Measurements from ENCODE around the gene PLK5.
"Not testable (repeated sequence)": the region's sequence is repeated elsewhere in the genome, so short reads cannot be mapped to it uniquely, and the experiment has no call there.

Gene PLK5

GRCh38 chr19:1523412-1524286 is at the start of gene PLK5:
Gene PLK5 (plus strand): TSS chr19:1524077. CDS start chr19:1526997, 2,920 bp downstream.
- no peak for DNase-seq (ENCODE audit: low read depth in 2 of 2)

GRCh38 chr19:1474765-1475351 is 49.0 kb upstream of the PLK5 start:
- DNase-seq (ENCODE audit: low read depth in 2 of 2), result no peak

- no peak for DNase-seq (ENCODE audit: low read depth in 2 of 2)
Measured at GRCh38 chr19:1475751-1476437, 48.0 kb upstream of the PLK5 start.

- not testable (repeated sequence) for DNase-seq (ENCODE audit: low read depth in 2 of 2)
Measured at GRCh38 chr19:1477056-1477455, 46.8 kb upstream of the PLK5 start.

GRCh38 chr19:1478934-1479707 is 44.8 kb upstream of the PLK5 start, which contains the start of gene C19orf25:
Gene C19orf25 (minus strand): TSS chr19:1479215. CDS start chr19:1478903, 312 bp downstream.
- peak; percentile 85 to 87 for DNase-seq (ENCODE audit: low read depth in 2 of 2)

- DNase-seq (ENCODE audit: low read depth in 2 of 2), result no peak
Measured at GRCh38 chr19:1481224-1481892, 42.5 kb upstream of the PLK5 start.

DNA sequence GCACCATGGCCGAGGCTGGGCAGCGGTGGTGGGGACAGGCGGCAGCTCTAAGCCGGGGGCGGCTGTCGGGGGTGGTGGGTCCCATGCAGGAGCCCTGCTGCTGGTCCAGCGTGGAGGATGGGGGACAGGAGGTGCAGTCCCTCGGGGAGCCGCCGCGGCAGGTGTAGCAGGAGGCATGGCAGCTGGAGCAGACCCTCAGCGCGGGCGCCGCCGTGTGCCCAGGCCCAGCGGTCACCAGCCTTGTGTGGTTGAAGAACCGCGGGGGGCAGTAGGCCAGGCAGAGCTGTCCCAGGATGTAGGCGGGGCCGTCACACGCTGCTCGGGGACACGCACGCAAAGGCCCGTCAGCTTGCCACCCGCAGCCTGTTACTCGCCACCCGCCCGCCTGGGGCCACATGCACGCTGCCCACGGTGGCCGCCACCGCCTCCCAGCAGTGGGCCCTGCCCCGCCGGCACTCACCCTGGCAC is 42.0 kb upstream of the PLK5 start:
- no peak for DNase-seq (ENCODE audit: low read depth in 2 of 2)

DNA sequence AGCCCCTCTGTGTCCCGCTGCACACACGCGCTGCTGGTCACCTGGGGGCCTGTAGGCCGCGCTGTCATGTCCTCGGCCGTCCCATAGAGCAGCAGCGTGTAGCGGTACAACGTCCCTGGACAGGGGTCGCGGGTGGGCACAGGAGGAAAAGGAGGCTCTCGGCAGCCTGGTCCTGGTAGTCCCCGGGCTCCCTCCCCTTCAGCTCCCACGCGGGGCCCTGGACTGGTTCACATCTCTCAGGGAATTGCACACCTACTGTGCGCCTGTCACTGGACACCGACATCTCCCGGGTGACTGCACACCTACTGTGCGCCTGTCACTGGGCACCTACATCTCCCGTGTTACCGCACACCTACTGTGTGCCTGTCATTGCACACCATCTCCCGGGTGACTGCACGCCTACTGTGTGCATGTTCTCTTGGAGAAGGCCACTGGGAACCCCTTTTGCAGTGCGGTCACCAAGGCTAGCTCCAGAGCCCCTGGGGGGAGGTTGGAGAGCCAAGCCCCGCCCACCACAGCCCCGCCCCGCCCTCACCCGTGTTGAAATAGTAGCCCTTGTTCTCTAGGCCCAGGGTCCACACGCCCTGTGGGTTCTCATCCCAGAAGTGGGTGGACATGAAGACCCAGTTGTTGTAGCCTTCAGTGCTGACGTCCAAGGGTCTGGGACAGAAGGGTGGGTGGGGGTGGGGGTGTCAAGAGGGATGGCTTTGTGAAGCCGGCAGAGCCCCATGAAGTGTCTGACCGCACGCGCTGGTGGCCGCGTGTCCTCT is 41.3 kb upstream of the PLK5 start:
- no peak for DNase-seq (ENCODE audit: low read depth in 2 of 2)

GRCh38 chr19:1483131-1483978 is 40.5 kb upstream of the PLK5 start:
- DNase-seq (ENCODE audit: low read depth in 2 of 2), result no peak

GRCh38 chr19:1483979-1484428 is 39.9 kb upstream of the PLK5 start:
- DNase-seq (ENCODE audit: low read depth in 2 of 2), result no peak

DNA sequence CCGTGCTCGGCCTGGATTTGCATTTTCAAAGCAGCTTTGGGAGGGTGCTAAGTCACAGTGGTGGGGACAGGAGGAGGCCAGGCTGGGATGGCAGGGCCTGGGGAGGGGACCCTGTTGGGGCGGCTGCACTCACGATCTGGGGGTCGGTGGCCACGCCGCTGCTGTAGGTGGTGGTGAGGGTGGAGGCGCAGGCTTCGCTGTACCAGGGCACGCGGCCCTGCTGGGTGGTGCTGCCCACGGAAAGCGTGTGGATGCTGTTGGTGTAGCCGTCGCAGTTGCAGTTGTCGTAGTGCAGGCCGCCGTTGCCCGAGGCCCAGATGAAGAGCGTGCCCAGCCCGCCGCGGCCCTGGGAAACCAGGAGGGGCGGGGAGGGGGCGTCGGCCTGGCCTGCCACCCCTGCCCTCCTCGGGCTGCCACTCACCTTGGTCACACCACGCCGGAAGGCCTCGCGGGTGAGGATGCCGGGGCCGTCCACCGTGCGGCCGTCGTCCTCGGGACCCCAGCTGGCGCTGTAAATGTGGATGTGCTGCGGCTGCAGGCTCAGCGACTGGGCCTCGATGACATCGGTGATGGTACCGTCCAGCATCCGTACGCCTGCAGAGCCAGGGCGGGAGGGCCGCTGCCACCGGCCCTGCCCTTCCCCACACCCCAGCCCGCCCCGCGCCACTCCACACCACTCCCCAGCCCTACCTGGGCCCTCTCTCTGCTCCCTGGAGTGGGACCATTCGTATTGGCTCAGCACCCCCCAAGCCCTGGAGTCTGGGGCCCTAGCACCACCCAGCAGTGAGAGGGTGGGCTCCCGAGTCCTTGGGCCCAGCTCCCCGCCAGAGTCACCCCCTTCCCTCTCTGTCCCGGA is 36.9 kb upstream of the PLK5 start:
- no peak for DNase-seq (ENCODE audit: low read depth in 2 of 2)

DNA sequence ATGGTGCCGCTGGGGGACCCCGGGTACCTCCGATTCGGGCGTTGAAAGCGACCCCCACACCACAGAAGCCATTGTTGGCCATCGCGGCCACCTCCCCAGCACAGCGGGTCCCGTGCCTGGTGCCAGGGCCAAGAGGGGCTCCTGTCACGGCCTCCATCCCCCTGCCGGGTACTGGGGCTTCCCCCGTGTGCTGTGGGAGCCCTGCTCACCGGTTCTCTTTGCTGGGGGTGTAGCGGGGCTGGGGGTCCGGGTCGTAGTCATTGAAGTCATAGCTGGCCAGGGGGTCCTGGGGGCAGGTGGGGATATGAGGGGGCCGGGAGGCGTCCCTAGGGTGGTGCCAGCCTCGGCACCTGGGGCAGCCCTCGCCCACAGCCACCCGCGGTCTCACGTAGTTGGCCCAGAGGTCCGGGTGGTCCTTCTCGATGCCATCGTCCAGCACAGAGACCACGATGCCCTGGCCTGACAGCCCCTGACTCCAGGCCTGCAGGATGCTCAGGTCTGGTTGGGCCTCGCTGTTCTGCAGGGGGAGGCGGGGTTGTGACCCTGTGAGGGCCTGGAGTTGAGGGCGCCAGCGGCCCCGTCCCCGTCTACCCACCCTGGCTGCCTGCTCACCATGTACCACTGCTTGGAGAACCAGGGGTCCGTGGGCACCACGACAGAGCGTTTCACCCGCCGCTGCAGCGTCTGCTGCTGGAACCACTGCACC is 36.1 kb upstream of the PLK5 start:
- DNase-seq (ENCODE audit: low read depth in 2 of 2), result no peak

DNA sequence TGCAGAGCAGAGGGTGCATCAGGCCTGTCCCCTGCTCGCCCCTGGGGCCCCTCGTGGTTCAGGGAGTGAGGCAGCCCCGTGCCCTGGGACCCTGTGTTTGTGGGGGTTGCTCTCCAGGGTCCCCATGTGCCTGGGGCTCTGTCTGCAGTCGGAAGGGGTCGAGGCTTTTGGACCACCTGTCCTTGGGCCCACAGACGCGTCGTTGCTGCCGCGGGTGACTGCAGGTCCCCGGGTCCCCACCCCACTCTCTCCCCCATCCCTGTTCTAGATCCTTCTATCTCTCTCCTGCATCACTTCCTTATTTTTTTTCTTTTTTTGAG is 35.6 kb upstream of the PLK5 start:
- no peak for DNase-seq (ENCODE audit: low read depth in 2 of 2)

GRCh38 chr19:1489463-1490310 is 34.2 kb upstream of the PLK5 start:
- no peak for DNase-seq (ENCODE audit: low read depth in 2 of 2)

DNA sequence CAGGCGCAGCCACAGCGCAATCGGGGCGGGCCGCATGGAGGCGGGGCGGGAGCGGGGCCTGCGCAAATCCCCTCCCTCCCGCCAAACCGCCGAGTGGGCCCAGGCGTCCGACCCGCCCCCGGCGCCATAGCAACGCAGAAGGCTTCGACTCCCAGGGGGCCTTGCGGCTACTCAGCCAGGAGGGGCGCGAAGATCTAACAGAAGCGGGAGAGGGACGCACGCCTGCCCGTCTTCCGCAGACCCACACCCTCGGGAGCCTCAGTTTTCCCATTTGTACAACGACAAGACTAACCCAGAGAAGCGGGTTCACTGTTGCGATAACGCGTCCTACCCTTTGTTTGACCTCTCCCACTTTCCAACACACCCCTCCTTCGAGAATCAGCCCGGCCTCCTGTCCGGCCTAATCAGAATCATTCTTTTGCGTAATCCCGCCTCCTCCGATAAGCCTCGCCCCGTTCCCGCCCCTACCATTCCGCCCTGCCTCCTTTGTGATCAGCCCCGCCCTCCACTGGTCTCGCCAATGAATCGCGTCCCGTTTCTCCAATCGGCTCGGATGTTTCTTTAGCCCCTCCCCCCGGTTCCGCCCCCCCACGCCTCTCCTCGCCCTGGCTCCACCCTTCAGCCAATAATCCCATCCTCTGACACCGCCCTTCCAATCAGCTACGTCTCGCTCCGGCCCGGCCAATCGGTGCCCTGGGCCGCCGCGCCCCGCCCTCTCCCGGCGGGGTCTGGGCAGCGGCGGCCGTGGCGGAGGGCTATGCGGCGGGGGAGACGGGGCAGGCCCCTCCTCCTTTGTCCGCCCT is 33.4 kb upstream of the PLK5 start, which contains the start of gene PCSK4:
Gene PCSK4, minus strand, starts transcription at position 40 of the 803 bp plus-strand sequence. Its CDS starts 4 bp downstream, at position 36.
- peak; percentile 92 to 97 for DNase-seq (ENCODE audit: low read depth in 2 of 2)

All from activated CD8-positive, alpha-beta memory T cell treated with anti-CD3 and anti-CD28 coated beads for 4 hours (primary cell).